ENCODE measurements around the gene PDRG1. TPM values are rescaled to one million over a fixed set of nuclear protein-coding genes. Genes with fewer than 3 reads are reported as not detected.

PDRG1 gene
- total RNA-seq, 1 donor: 3.0 TPM

GRCh38 chr20:31954500-31954899 is 2.7 kb upstream of the PDRG1 start:
- TF ChIP-seq, protein P1, sequence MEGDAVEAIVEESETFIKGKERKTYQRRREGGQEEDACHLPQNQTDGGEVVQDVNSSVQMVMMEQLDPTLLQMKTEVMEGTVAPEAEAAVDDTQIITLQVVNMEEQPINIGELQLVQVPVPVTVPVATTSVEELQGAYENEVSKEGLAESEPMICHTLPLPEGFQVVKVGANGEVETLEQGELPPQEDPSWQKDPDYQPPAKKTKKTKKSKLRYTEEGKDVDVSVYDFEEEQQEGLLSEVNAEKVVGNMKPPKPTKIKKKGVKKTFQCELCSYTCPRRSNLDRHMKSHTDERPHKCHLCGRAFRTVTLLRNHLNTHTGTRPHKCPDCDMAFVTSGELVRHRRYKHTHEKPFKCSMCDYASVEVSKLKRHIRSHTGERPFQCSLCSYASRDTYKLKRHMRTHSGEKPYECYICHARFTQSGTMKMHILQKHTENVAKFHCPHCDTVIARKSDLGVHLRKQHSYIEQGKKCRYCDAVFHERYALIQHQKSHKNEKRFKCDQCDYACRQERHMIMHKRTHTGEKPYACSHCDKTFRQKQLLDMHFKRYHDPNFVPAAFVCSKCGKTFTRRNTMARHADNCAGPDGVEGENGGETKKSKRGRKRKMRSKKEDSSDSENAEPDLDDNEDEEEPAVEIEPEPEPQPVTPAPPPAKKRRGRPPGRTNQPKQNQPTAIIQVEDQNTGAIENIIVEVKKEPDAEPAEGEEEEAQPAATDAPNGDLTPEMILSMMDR (IDR thresholded peaks at IDR 0.05; ENCODE audit: insufficient read depth, low read length): no peak
- H3K4me3 ChIP-seq (ENCODE audit: low read depth, low read length): no peak overlapping the region
- no peak for DNase-seq (ENCODE audit: low read depth)

GRCh38 chr20:31953556-31954148 is 1.8 kb upstream of the PDRG1 start:
- no peak for DNase-seq (ENCODE audit: low read depth)
- H3K4me3 ChIP-seq (ENCODE audit: low read depth, low read length): no peak overlapping the region
- TF ChIP-seq, protein P1 (IDR thresholded peaks at IDR 0.05; ENCODE audit: insufficient read depth, low read length): no peak

DNA sequence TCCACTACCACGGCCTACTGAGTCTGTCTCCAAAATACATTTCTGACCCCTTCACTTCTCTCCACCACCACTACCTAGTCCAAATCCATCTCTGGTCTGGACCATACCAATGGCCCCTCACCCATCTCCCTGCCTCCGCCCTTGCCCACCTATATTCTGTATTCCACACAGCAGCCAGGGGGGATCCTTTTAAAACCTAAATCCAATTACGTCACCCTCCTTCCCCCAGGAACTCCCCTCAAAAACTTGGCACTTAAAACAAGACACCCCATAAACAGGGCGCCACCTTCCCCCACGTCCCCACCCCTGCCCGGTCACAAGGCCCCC is 680 bp downstream of the PDRG1 start:
- peak overlapping the region; percentile 93 for H3K4me3 ChIP-seq (ENCODE audit: low read depth, low read length)
- TF ChIP-seq, protein P1 (IDR thresholded peaks at IDR 0.05; ENCODE audit: insufficient read depth, low read length): no peak
- no peak for DNase-seq (ENCODE audit: low read depth)

DNA sequence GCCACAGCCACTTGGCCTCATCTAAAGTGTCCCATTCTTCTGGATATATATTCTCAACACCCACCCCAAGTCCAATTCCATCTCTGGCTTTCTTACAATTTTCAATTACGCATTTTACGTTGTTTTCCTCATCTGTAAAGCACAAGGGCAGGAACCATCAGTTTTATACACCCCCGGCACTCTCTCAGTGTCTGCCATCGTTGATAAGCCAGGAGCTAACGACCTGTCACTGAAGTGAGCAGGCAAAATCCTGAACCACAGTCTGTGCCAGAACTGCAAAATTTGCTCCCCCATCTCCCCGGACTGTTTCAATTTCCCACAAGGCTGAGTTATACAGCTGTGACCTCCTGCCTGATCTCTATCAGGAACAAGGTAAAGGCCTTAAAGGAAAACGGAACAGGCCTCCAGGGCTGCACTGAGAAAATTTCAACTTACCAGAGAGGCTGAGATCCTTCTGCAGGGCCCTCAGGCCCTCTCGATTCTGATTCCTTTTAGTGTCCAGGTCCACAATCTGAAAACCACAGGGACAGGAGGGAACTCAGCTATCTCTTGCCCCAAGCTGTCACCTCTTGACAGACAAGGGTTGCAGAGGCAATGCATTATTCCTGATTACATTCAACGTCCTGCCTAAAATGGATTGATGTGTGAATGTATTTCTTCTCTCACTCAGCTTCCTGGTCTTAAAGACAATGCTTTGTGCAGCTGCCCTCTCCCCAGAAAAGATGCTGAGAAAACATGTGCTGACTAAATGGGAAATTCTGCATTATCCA is 1.8 kb downstream of the PDRG1 start:
- H3K4me3 ChIP-seq (ENCODE audit: low read depth, low read length): peak overlapping the region; percentile 93
- TF ChIP-seq, protein P1 (IDR thresholded peaks at IDR 0.05; ENCODE audit: insufficient read depth, low read length): no peak

GRCh38 chr20:31948008-31948407 is 3.8 kb downstream of the PDRG1 start:
- TF ChIP-seq, protein P1 (IDR thresholded peaks at IDR 0.05; ENCODE audit: insufficient read depth, low read length): no peak
- H3K4me3 ChIP-seq (ENCODE audit: low read depth, low read length): no peak overlapping the region
- DNase-seq (ENCODE audit: low read depth): no peak

More for the DNA sequence above, 1.8 kb downstream of the PDRG1 start:
- no peak for DNase-seq (ENCODE audit: low read depth)

- DNase-seq (ENCODE audit: low read depth): no peak
- H3K4me3 ChIP-seq (ENCODE audit: low read depth, low read length): no peak overlapping the region
- TF ChIP-seq, protein P1 (IDR thresholded peaks at IDR 0.05; ENCODE audit: insufficient read depth, low read length): no peak
These were observed 6.1 kb downstream of the PDRG1 start for GRCh38 chr20:31945785-31946184.
